IgD-negative memory B cell (primary cell): Measurements from ENCODE around the gene MDC1. TPM values are rescaled to one million over a fixed set of nuclear protein-coding genes. Genes with fewer than 3 reads are reported as not detected.

Source experiments
- H3K27ac Mint-ChIP-seq, 3 donors: one replicate each; pipeline ENCODE4 v1.8.0; 2020 to 2022; ENCODE audit warnings: mild to moderate bottlenecking in 3 of 3, mixed read lengths in 3 of 3, moderate library complexity in 1 of 3
- H3K27me3 Mint-ChIP-seq: one replicate; pipeline ENCODE4 v1.8.0; 2021; ENCODE audit warnings: mixed read lengths
- H3K36me3 Mint-ChIP-seq: one replicate; pipeline ENCODE4 v1.8.0; 2020; ENCODE audit warnings: mild to moderate bottlenecking, mixed read lengths
- H3K4me1 Mint-ChIP-seq, 3 donors: one replicate each; pipeline ENCODE4 v1.8.0; 2020 to 2022; ENCODE audit warnings: mixed read lengths in 3 of 3, mild to moderate bottlenecking in 1 of 3
- H3K4me3 Mint-ChIP-seq, 4 donors: one replicate each; pipeline ENCODE4 v1.8.0; 2020 to 2022; ENCODE audit warnings: mild to moderate bottlenecking in 4 of 4, mixed read lengths in 4 of 4, moderate library complexity in 3 of 4
- H3K9me3 Mint-ChIP-seq, 3 donors: one replicate each; pipeline ENCODE4 v1.8.0; 2020 to 2021; ENCODE audit warnings: mixed read lengths in 3 of 3, mild to moderate bottlenecking in 1 of 3
- polyA plus RNA-seq: library from polyadenylated mRNA; unstranded; fragments of 300-500 nt; fragmentation: Illumina TruSeq; gene quantifications from one replicate; pipeline ENCODE4 v1.2.3, GENCODE V29; 2021

Gene MDC1
- polyA plus RNA-seq, 1 donor from 2014 or later, result 4.6 TPM

DNA sequence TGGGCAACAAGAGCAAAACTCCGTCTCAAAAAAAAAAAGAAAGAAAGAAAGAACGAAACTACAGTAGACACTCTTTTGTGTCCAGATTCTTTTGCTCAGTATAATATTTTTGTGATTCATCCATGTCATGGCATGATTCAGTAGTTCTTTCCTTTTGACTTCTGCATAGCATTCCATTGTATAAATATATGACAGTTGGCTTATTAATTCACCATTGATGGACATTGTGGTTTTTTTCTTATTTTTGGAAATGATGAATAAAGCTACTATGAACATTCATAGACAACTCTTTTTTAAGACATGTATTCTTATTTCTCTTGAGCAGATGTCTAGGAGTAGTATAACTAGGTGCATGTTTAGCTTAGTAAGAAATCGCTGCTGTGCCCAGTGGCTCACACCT lies 37.5 kb upstream of the MDC1 start:
- Mint-ChIP-seq H3K36me3 (no peaks in the 10 kb centered on the region), H3K27ac (no peak overlapping the region), H3K4me3 (no peak overlapping the region), H3K4me1 (peaks cover 8 to 9% (median 8%) of the 10 kb centered on the region in 3 donors), H3K9me3 (no peaks in the 10 kb centered on the region), H3K27me3 (peaks cover 4% of the 10 kb centered on the region)

DNA sequence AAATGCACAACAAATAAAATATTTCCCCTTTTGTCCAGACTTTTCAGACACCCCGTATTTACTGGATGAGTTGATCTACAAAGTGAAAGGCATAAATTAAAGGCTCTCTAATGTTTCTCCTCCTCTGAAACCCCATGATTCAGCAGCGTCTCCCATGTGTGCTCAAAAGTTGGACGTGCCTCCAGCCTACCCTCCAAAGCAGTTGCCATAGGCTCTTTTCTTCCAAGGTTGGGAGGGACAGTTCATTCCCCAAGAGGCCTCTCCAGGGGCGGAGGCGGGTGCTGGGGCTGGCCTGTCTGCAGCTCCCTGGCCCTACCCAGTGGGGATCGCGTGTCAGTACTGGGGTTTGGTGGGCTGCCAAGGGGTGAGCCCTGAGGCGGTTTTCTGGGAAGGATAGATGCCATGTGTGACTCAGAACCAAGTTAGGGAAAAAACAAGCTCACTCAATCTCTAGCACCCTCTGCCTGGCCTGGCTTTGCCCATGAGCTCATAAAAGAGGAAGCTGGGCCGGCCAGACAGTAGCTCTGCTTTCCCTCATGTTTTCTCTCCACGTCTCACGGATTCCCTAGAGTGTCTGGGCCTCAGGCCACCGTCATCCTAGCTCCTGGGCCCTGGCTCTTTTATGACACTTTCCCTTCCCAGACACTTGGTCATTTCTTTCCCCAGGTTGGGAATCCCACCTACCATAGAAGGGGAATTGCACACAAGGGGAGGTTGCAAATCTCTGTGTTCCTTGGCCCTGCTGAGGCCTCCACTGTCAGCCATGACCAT lies 35.3 kb upstream of the MDC1 start:
- Mint-ChIP-seq H3K36me3 (no peaks in the 10 kb centered on the region), H3K27me3 (peaks cover 4% of the 10 kb centered on the region), H3K9me3 (no peaks in the 10 kb centered on the region), H3K4me3 (no peak overlapping the region), H3K4me1 (no peaks in the 10 kb centered on the region), H3K27ac (peak overlapping the region in 1 of 3 donors; percentile 10)

DNA sequence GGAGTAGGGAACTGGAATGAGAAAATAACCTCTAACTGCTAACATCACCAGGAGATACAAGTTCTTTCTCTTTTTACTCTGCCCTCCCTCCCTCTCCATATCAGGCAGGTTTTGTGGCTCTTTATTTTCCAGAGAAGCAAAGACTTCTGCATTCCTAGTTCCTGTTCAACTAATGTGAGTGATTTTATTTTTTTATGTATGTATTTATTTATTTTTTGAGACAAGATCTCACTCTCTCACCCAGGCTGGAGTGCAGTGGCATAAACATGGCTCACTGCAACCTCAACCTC lies 33.2 kb upstream of the MDC1 start:
- Mint-ChIP-seq H3K27me3 (peaks cover 4% of the 10 kb centered on the region), H3K27ac (no peak overlapping the region), H3K4me3 (no peak overlapping the region), H3K9me3 (no peaks in the 10 kb centered on the region), H3K36me3 (no peaks in the 10 kb centered on the region), H3K4me1 (no peaks in the 10 kb centered on the region)

DNA sequence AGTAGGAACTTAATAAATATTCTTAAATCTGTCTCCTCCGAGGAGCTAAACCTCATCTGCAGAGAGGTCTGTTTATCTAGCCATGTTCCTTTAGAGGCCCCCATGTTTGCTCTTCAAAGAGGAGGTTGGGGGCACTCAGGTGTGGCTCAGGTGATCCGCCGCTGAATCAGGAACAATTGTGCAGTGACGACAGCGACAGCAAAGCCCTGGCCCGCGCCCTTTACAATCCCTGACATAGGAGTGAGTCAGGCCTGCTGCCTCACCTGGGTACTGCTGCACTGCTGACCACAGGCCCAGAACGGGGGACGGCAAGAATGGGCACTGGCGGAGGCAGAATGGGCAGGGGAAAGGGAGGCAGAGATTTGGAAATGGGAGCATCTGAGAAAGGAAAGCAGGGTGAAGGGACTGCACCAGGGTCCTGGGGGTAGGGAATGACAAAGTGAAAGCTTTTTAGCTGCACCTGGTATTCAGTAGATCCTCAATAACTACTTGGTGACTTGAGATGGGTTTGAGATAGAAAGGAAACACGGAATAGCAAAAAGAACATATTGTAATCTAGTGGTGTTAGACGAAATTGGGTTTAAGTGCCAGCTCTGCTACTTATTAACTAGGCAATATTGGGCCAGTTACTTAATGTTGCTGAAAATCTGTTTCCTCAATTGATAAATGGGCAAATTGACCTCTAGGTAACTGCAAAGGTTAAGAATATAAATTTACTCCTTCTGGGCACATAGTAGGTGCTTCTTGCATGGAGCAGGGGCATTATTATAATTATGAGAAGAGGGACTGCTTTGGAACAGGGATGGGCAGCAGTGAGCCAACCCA lies 32.7 kb upstream of the MDC1 start:
- Mint-ChIP-seq H3K4me3 (no peak overlapping the region), H3K27me3 (peaks cover 4% of the 10 kb centered on the region), H3K27ac (peak overlapping the region in 1 of 3 donors; percentile 48), H3K36me3 (no peaks in the 10 kb centered on the region), H3K9me3 (no peaks in the 10 kb centered on the region), H3K4me1 (peaks cover 0 to 2% (median 0%) of the 10 kb centered on the region in 3 donors)

- no peak overlapping the region for H3K27ac Mint-ChIP-seq
- H3K27me3 Mint-ChIP-seq, result peaks cover 4% of the 10 kb centered on the region
- H3K4me3 Mint-ChIP-seq, result no peak overlapping the region
- H3K4me1 Mint-ChIP-seq, result peaks cover 0 to 5% (median 2%) of the 10 kb centered on the region in 3 donors
- no peaks in the 10 kb centered on the region for H3K36me3 Mint-ChIP-seq
- H3K9me3 Mint-ChIP-seq, result no peaks in the 10 kb centered on the region
Observed at GRCh38 chr6:30748851-30749540, 31.9 kb upstream of the MDC1 start.

DNA sequence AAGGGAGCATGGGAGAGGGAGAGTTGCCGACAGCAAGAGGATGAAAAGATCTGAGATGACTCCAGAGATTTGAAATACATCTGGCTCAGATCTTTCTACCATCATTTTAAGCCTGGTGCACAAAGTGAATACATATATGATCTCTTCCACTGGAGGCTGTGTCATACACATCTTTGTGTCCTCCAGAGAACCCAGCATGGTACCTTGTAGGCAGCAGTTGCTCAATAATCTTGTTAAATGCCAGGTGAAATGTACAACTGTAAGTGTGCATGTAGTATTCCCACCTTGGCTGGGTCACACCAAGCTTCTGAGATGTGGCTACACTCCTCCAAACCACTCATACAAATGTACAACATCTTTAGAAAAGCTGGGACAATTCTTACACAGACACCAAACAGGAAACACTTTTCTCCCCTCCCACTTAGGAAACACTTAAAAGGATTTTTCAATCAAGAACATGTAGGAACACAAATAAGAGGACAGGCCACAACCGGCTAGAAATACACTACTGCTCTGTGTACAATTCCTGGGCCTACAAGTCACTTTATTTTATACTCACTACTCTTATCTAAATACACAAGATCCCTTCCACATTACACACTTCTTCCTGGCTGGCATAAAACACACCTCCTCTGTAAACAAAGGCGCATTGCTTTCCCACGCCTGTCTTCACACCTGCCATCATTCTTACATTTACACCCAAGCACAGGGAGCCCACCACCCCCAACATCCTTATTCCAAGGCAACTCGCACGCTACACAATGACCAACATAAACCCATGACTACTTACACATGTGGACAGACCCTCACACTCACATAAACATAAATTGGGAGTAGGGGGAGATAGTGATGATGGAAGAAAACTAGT lies 31.1 kb upstream of the MDC1 start:
- Mint-ChIP-seq H3K36me3 (no peaks in the 10 kb centered on the region), H3K27me3 (peaks cover 4% of the 10 kb centered on the region), H3K27ac (no peak overlapping the region), H3K4me3 (peak overlapping the region in 1 of 4 donors; percentile 3), H3K4me1 (peaks cover 7 to 10% (median 8%) of the 10 kb centered on the region in 3 donors), H3K9me3 (no peaks in the 10 kb centered on the region)

- Mint-ChIP-seq H3K36me3 (no peaks in the 10 kb centered on the region), H3K4me1 (peaks cover 9 to 11% (median 9%) of the 10 kb centered on the region in 3 donors), H3K4me3 (no peak overlapping the region), H3K27ac (no peak overlapping the region), H3K27me3 (peaks cover 4% of the 10 kb centered on the region), H3K9me3 (no peaks in the 10 kb centered on the region)
Observed at GRCh38 chr6:30747300-30747687, 30.2 kb upstream of the MDC1 start.

- Mint-ChIP-seq H3K27me3 (no peaks in the 10 kb centered on the region), H3K27ac (peak within 1 kb of the TSS; percentile 36 to 90 (median 89)), H3K4me3 (peak within 1 kb of the TSS; percentile 79 to 94 (median 90)), H3K9me3 (no peaks in the 10 kb centered on the region), H3K4me1 (peaks cover 9 to 26% (median 20%) of the 10 kb centered on the region in 3 donors), H3K36me3 (no peaks in the 10 kb centered on the region)
Observed at GRCh38 chr6:30744054-30744805, 27.1 kb upstream of the MDC1 start, which contains the start of gene IER3. IER3 (minus strand) TSS chr6:30744547; CDS start chr6:30744518, 29 bp downstream.

DNA sequence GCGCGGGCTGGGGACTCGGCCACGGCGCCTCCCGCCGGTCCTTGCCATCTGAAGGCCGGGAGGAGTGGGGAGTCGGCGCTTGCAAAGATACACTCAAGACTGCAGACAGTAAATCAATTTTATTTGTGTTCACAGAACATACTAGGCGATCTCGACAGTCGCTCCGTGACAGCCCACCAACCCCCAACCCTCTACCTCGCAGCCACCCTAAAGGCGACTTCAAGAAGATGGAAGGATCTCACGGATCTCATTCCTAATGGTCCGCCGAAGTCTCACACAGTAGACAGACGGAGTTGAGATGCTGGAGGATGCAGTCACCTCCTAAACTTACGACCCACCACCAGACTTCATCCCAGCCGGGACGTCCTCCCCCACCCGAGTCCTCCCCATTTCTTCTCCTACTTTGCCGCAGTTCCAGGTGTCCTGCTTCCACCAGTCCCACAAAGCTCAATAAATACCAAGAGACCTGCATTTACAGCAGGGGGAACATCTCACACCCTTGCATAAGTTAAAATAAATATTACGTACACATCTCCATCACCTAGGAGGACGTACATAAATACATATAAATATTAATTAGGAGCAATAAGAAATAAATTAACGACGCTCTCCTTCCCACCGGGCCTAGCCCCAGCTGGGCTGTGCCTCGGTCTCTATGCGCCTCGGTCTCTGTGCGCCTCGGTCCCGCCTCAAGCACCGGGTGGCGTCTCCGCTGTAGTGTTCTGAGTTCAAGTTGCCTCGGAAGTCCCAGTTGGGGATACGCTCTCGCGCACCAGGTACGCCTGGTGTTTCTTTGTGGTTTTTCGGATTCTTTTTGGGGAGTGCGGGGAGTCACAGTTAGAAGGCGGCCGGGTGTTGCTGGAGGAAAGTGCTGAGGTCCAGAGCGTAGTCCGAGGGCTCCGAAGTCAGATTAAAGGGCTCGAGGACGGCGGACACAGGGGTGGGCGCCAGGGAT lies 26.3 kb upstream of the MDC1 start:
- Mint-ChIP-seq H3K27me3 (no peaks in the 10 kb centered on the region), H3K4me3 (peak overlapping the region; percentile 79 to 94 (median 90)), H3K27ac (peak overlapping the region; percentile 36 to 90 (median 89)), H3K4me1 (peaks cover 13 to 28% (median 20%) of the 10 kb centered on the region in 3 donors), H3K36me3 (no peaks in the 10 kb centered on the region), H3K9me3 (no peaks in the 10 kb centered on the region)

GRCh38 chr6:30742316-30743098 lies 25.4 kb upstream of the MDC1 start, which contains the start of gene FLOT1:
FLOT1 (minus strand) TSS chr6:30742687; CDS start chr6:30742189, 498 bp downstream.
- Mint-ChIP-seq H3K4me1 (peaks cover 16 to 31% (median 23%) of the 10 kb centered on the region in 3 donors), H3K27ac (peak within 1 kb of the TSS; percentile 36 to 90 (median 89)), H3K9me3 (no peaks in the 10 kb centered on the region), H3K36me3 (no peaks in the 10 kb centered on the region), H3K27me3 (no peaks in the 10 kb centered on the region), H3K4me3 (peak within 1 kb of the TSS; percentile 79 to 94 (median 90))

- Mint-ChIP-seq H3K27ac (peak overlapping the region in 2 of 3 donors; percentile 58 to 61), H3K36me3 (no peaks in the 10 kb centered on the region), H3K4me1 (peaks cover 23 to 37% (median 29%) of the 10 kb centered on the region in 3 donors), H3K4me3 (peak overlapping the region; percentile 79 to 94 (median 90)), H3K27me3 (no peaks in the 10 kb centered on the region), H3K9me3 (no peaks in the 10 kb centered on the region)
Observed at GRCh38 chr6:30741789-30742315, 24.8 kb upstream of the MDC1 start.
